A172 (cell line): ENCODE results near the gene PTPRD. TPM values are rescaled to one million over a fixed set of nuclear protein-coding genes. Genes with fewer than 3 reads are reported as not detected.

Experiments used
- DNase-seq: peaks from one replicate; pipeline ENCODE4 v3.0.0-alpha.2; 2015; ENCODE audit warnings: low spot score
- total RNA-seq: library from RNA; depleted of rRNA; stranded (reverse); fragments of >200 nt; shearing (Covaris generic); gene quantifications from 2 replicates; pipeline ENCODE4 v1.2.3, GENCODE V29; 2014

The PTPRD gene
- total RNA-seq, 1 experiment from 2014 or later = 0.71 TPM

- no peak for DNase-seq
Observed at GRCh38 chr9:8268216-8268878, 2344.5 kb downstream of the PTPRD start.

DNA sequence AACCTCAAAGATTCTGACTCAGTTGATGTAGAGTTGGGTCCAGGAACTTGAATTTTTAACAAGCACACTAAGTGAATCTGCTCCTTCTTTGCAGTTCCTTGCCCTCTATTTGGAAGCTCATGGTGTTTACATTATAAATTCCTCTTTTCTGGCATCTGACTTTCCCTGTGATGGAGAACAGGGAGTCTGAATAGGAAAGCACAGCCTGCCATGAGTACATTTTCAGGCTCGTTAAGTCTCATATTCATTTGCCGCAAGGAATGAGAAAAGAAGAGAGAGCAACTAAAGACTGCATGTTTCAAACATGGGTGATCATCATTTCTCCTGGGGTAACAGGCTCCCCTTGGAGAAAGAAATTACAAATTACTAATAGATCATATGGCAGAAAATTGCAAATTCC is 2345.2 kb downstream of the PTPRD start:
- DNase-seq = no peak

GRCh38 chr9:8266861-8267260 is 2345.9 kb downstream of the PTPRD start:
- DNase-seq = no peak

DNA sequence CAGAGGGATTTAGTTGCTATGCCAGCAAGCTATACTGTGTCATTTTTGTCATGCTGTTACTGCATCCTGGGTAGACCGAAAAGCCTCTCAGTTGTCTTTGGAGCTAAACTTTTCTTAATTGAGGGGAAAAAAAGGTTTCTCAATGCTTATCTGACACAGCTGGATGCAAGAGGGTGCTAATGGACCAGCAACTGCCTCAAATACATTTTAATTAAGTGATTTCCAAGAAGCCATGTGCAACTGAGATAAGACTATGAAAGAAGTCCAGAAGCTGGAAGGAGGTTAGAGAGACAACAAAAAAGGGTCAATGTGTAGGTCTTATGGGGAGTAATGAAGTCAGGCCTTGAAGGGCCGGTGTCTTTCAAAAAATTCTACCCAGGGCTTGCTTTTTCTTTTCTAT is 2347.5 kb downstream of the PTPRD start:
- DNase-seq = no peak
